ENCODE measurements around the gene AVP.

Gene AVP

DNA sequence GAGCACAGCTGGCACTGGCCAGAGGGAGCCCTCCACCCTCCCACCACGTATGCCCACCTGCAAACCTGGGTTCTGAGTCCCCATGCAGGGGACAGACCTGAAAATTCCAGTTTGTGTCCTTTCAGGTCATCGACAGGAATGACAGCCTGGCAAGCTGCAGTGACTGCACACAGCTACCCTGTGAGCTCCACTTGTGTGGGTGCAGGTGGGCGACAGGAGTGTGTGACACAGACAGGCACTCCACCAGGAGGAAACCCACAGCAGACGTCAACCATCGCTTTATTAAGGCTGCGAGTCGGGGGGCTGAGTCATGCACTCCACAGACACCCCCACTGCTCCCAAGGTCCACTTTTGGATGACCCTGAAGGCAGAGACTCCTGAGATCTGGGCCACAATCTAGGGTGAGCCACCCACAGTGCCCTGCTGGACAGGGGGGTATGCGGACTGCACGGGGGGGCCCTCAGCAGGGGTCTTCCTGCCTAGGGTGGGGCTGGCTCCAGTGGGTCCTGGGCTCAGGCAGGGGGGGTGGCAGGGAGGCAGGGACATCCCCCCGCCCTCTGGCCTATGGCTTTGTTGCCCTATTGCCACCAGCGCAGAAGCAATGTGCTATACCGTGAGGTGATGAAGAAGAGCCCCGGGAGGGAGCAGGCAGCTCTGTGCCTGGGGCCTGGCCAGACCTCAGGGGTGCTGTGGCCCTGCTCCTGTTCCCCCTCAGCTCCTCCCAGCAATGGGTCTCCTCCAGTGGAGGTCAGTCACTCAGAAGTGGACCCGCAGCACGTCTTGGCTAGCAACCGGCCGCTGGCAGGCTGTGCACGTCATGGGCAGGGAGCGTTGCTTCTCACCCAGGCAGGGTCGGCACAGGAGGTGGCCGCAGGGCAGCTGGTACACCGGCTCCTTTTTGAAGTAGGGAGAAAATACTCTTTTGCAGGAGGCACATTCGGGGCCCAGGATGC lies 25.1 kb upstream of the AVP start:
- DNase-seq: no peak

- DNase-seq: no peak
These were observed 23.0 kb upstream of the AVP start for GRCh38 chr20:3107464-3108025.

DNA sequence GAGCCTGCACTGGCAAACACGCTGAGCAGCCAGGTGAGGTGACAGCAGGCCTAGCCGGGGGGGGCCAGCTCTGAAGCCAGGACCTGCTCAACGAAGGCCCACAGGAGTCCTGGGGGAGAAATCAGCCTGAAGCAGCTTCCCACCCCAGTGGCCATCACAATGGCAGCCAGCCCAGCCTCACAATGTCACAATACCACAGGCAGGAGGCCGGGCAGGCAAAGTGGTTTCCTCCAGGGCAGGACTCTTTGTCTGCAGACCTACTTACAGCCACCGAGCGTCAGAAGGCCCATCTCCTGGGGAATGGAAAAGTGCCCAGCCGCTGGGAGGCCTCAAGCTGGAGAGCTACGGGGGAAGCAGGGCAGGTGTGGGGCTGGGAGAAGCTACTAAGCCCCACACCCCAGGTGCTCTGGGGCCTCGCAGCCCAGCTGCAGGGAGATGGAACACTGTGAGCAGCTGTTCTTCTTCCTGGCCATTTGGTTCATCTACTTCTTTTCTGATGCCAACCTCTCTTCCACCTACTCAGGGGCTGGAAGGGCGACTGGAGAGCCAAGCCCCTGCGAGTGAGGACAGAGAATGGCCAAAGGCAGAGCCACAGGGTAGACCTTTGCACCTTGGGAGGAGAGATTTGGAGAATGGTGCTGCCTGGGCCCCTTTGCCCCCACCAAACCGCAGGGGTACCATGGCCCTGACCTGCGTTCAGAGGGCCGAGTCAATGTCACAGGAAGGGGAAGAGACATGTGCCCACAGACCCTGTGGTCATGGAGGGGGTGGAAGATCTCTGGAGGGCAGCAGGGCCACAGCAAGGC lies 22.3 kb upstream of the AVP start:
- DNase-seq: no peak

GRCh38 chr20:3106185-3106584 lies 21.7 kb upstream of the AVP start:
- DNase-seq: no peak

DNA sequence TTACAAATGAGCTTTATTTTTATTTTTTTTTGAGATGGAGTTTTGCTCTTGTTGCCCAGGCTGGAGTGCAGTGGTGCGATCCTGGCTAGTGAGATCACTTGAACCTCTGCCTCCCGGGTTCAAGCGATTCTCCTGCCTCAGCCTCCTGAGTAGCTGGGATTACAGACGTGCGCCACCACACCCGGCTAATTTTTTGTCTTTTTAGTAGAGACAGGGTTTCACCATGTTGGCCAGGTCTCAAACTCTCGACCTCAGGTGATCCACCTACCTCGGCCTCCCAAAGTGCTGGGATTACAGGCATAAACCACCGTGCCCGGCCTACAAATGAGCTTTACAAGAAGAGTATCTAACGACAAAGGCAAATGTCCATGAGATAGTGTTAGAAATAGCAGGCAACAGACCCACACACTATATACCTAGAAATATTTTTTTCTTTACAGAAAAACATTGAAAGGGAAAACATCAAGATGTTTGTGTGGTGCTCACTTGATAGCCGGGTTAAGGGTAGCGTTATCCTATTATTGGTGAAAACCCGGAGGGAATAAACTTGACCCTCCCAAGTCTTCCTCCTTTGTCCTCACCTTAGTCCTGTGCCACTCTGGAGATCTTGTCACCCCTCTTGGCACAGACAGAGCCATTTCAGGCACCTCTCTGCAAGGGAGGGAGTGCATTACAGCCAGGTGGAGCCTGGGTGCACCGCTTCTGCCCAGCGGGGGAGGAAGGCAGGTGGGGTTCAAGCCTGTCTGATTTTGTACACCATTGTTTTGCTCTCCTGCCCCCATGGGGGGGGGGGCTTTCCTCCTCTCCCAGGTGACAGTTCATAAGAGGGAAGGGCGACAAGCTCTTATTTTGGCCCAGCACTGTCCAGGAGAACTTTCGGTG lies 21.0 kb upstream of the AVP start:
- no peak for DNase-seq

DNA sequence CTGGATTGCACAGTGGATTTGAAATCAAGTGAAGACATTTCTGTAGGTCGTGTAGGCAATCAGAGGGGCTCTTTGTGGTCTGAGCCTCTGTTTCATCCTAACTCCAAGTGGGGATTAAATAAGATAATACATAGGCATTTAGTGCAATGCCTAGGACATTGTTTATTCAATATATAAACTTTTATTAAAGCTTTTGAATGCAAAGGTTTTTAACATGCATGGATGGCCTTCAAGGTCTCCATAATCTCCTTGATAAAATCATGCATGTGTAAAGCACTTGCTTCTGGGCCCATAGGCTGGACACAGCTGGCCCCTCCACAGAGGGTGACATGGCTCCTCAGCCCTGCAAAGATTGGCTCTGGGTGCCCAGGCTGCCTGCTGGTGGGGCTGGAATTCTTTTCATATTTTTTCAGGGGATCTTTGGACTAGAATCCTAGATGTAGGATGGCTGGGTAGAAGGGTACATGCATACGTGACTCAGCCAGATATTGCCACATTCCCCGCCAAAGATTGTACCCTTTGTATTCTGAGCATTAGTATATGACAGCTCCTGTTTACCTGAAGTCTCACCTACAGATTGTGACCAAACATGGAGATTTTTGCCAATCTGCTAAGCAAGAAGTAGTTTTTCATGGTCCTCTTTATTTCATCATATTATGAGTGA lies 19.0 kb upstream of the AVP start:
- no peak for DNase-seq

GRCh38 chr20:3102575-3103368 lies 18.2 kb upstream of the AVP start:
- DNase-seq: no peak

GRCh38 chr20:3101737-3102574 lies 17.4 kb upstream of the AVP start:
- no peak for DNase-seq

DNA sequence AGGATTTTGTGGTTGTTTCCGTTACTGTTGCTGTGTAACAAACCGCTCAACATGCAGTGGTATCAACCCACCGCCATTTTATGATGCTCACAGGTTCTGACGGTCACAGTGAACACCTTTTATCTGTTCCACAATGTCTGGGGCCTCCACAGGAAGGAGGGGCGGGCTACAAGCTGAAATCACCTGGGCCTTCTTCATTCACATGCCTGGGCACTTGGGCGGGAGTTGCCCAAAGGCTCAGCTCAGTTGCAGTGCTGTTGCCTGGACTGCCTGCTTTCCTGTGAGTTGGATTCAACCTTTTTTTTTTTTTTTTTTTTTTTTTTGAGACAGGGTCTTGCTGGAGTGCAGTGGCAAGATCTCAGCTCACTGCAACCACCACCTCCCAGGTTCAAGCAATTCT lies 16.7 kb upstream of the AVP start:
- DNase-seq: no peak

- no peak for DNase-seq
These were observed 16.0 kb upstream of the AVP start for GRCh38 chr20:3100480-3100879.

GRCh38 chr20:3094848-3095629 lies 10.5 kb upstream of the AVP start:
- no peak for DNase-seq

- DNase-seq: no peak
These were observed 9.4 kb upstream of the AVP start for GRCh38 chr20:3093861-3094361.

GRCh38 chr20:3092611-3093379 lies 8.3 kb upstream of the AVP start:
- no peak for DNase-seq

GRCh38 chr20:3090565-3090964 lies 6.0 kb upstream of the AVP start:
- DNase-seq: no peak

- DNase-seq: no peak
These were observed 3.5 kb upstream of the AVP start for GRCh38 chr20:3088031-3088430.

DNA sequence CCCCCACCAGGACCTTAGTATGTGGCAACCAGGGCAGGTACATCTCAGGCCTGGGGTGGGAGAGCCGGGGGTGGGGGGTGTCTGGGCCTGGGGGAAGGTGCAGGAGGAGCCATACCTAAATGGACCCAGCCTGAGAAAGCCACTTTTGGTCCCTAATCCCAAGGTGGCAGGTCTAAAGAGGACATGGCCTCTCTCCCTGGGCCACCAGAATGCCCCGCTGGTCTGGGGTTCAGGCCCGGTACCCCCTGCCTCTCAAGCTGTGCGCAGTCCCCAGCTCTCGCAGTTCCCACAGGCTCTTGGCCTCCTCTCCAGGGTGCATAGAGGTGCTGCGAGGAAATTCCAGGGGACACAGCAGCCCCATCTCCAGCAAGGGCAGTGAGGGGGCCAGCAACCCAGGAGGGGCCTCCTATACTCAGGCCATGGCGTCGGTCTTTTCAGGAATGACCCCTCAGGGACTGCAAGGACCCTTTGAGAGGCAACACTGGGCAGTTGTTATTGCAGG lies 1.1 kb upstream of the AVP start:
- DNase-seq: no peak

DNA sequence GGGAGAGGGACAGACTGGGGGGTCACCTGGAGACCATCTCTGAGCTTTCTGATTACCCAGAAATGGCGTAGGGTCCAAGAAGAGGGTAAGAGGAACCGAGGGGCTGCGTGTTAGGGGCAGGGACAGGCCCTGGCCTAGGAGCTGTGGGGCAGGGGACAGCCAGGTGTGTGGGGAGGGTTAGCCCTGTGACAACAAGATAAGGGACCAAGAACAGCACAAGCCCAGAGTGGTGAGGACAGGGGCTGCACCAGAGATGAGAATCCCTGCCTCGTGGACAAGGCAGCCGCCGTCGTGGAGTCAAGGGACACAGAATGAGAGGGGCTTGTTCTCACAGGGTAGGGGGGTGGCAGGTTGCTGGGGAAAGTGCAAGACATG lies 449 bp upstream of the AVP start:
- DNase-seq: no peak

Measured in NCI-H774 (cell line).